Measurements from ENCODE around the gene OTUD4.
"Not testable (repeated sequence)": the region's sequence is repeated elsewhere in the genome, so short reads cannot be mapped to it uniquely, and the experiment has no call there.

Gene OTUD4

GRCh38 chr4:145177906-145178538 lies 2.4 kb downstream of the OTUD4 start:
- DNase-seq: no peak

GRCh38 chr4:145177511-145177905 lies 2.9 kb downstream of the OTUD4 start:
- no peak for DNase-seq

GRCh38 chr4:145176641-145177432 lies 3.6 kb downstream of the OTUD4 start:
- DNase-seq: no peak

GRCh38 chr4:145171911-145172310 lies 8.5 kb downstream of the OTUD4 start:
- no peak for DNase-seq

GRCh38 chr4:145170223-145170622 lies 10.2 kb downstream of the OTUD4 start:
- no peak for DNase-seq

- no peak for DNase-seq
Observed at GRCh38 chr4:145168581-145169187, 11.7 kb downstream of the OTUD4 start.

GRCh38 chr4:145167887-145168286 lies 12.5 kb downstream of the OTUD4 start:
- DNase-seq: no peak

GRCh38 chr4:145161549-145161948 lies 18.8 kb downstream of the OTUD4 start:
- no peak for DNase-seq

- no peak for DNase-seq
Observed at GRCh38 chr4:145156986-145157385, 23.4 kb downstream of the OTUD4 start.

- DNase-seq: no peak
Observed at GRCh38 chr4:145155268-145155870, 25.0 kb downstream of the OTUD4 start.

- DNase-seq: no peak
Observed at GRCh38 chr4:145154573-145154972, 25.8 kb downstream of the OTUD4 start.

- DNase-seq: no peak
Observed at GRCh38 chr4:145153904-145154298, 26.5 kb downstream of the OTUD4 start.

- no peak for DNase-seq
Observed at GRCh38 chr4:145153181-145153903, 27.0 kb downstream of the OTUD4 start.

- no peak for DNase-seq
Observed at GRCh38 chr4:145148980-145149379, 31.4 kb downstream of the OTUD4 start.

- DNase-seq: not testable (repeated sequence)
Observed at GRCh38 chr4:145136219-145136618, 44.2 kb downstream of the OTUD4 start.

GRCh38 chr4:145132511-145133098 lies 47.8 kb downstream of the OTUD4 start:
- DNase-seq: no peak

GRCh38 chr4:145131848-145132247 lies 48.5 kb downstream of the OTUD4 start:
- no peak for DNase-seq

GRCh38 chr4:145130788-145131399 lies 49.5 kb downstream of the OTUD4 start:
- DNase-seq: no peak

- no peak for DNase-seq
Observed at GRCh38 chr4:145130130-145130529, 50.3 kb downstream of the OTUD4 start.

- no peak for DNase-seq
Observed at GRCh38 chr4:145125396-145125795, 55.0 kb downstream of the OTUD4 start.

- DNase-seq: no peak
Observed at GRCh38 chr4:145108128-145108527, 72.3 kb downstream of the OTUD4 start.

- DNase-seq: no peak
Observed at GRCh38 chr4:145107126-145107525, 73.3 kb downstream of the OTUD4 start.
